GM12878 (cell line): Measurements from ENCODE around the gene NECAB2. TPM values are rescaled to one million over a fixed set of nuclear protein-coding genes. Genes with fewer than 3 reads are reported as not detected.

Source experiments
- ATAC-seq: fragments of 200-7000 bp; cut with Tn5 transposase; 3 replicates; pipeline ENCODE4 v1.9.1; 2020; ENCODE audit warnings: mild to moderate bottlenecking, moderate library complexity
- BruUV-seq: library from RNA; stranded (reverse); fragments of 400-500 nt; replicated peaks from 2 replicates; lab custom pipeline; 2021; lab: Mats Ljungman, UMichigan
- CTCF ChIA-PET: fragments of 300-600 bp; sonication (Branson Sonifier 250); formaldehyde crosslinking; extraction: SDS; loops from one replicate; lab custom pipeline; 2021; ENCODE audit warnings: inconsistent platforms; lab: Yijun Ruan, JAX
- POLR2A ChIA-PET: fragments of 350-600 bp; formaldehyde crosslinking; extraction: SDS; loops from one replicate; lab custom pipeline; 2021; ENCODE audit warnings: inconsistent platforms; lab: Charles Lee
- RAD21 ChIA-PET: fragments of 300-600 bp; sonication (Branson Sonifier 250); formaldehyde crosslinking; loops from one replicate; lab custom pipeline; 2023; ENCODE audit warnings: antibody characterized with exemption; ENCODE audit not compliant: unreplicated experiment; lab: Charles Lee
- SMC1A ChIA-PET: fragments of 300-600 bp; sonication (Branson Sonifier 250); formaldehyde crosslinking; loops from one replicate; lab custom pipeline; 2023; ENCODE audit not compliant: unreplicated experiment, uncharacterized antibody; lab: Charles Lee
- DNase-seq: peaks from one replicate; pipeline ENCODE4 v3.0.0-alpha.2; 2011; ENCODE audit warnings: low read depth, low spot score
- FAIRE-seq: peaks from 3 replicates; lab custom pipeline; 2011; peaks lifted over from hg19 to GRCh38; lab: Jason Lieb, UNC
- H2AFZ ChIP-seq: 2 replicates; pipeline ENCODE4 v1.6.0; 2011; ENCODE audit warnings: low read depth, low read length, control low read depth; ENCODE audit not compliant: control insufficient read depth
- H3K27ac ChIP-seq: 2 replicates; pipeline ENCODE4 v1.5.1; 2011; ENCODE audit warnings: control low read depth; ENCODE audit not compliant: control insufficient read depth, insufficient read depth
- H3K27me3 ChIP-seq, 2 experiments: replicated peaks in 1 of 2; 2 replicates each; pipeline versions ENCODE4 v1.6.0 to v1.6.1; 2011; ENCODE audit warnings: low read length in 1 of 2; ENCODE audit not compliant: control insufficient read depth in 2 of 2, insufficient read depth in 2 of 2
- H3K36me3 ChIP-seq, 2 experiments: 2 replicates each; pipeline ENCODE4 v1.5.1; 2011; ENCODE audit warnings: low read length in 1 of 2; ENCODE audit not compliant: control insufficient read depth in 2 of 2, insufficient read depth in 2 of 2
- H3K4me1 ChIP-seq: 2 replicates; pipeline ENCODE4 v1.6.1; 2011; ENCODE audit warnings: mild to moderate bottlenecking, low read length, moderate library complexity, mixed read lengths; ENCODE audit not compliant: control insufficient read depth, insufficient read depth
- H3K4me2 ChIP-seq: 2 replicates; pipeline ENCODE4 v1.6.0; 2011; ENCODE audit warnings: control low read depth; ENCODE audit not compliant: control insufficient read depth, insufficient read depth
- H3K4me3 ChIP-seq: fragments of 200-600 bp; sonication (generic); 2 replicates; pipeline ENCODE4 v1.5.1; 2016
- H3K79me2 ChIP-seq: 2 replicates; pipeline ENCODE4 v1.6.0; 2011; ENCODE audit warnings: low read length; ENCODE audit not compliant: control insufficient read depth, insufficient read depth
- H3K9ac ChIP-seq: 2 replicates; pipeline ENCODE4 v1.8.0; 2011; ENCODE audit warnings: low read length, control low read depth, mixed read lengths; ENCODE audit not compliant: control insufficient read depth, insufficient read depth
- H3K9me3 ChIP-seq: replicated peaks from 3 replicates; pipeline ENCODE4 v1.5.1; 2011; ENCODE audit warnings: mild to moderate bottlenecking, low read length; ENCODE audit not compliant: control insufficient read depth, insufficient read depth
- H4K20me1 ChIP-seq: 2 replicates; pipeline ENCODE4 v1.6.0; 2011; ENCODE audit not compliant: control insufficient read depth, insufficient read depth
- BCL11A ChIP-seq: IDR thresholded peaks from 2 replicates; pipeline ENCODE4 v1.6.1; 2011; ENCODE audit warnings: low read depth, low read length
- E2F4 ChIP-seq: IDR thresholded peaks from 2 replicates; pipeline ENCODE4 v1.6.1; 2012; ENCODE audit warnings: low read depth, low read length, improper control_type of control experiment
- EZH2 ChIP-seq: IDR thresholded peaks from 2 replicates; pipeline ENCODE4 v1.6.1; 2012; ENCODE audit warnings: low read depth, mild to moderate bottlenecking, control low read depth, inconsistent platforms, low read length, borderline replicate concordance; ENCODE audit not compliant: control insufficient read depth
- KAT2A ChIP-seq: conservative IDR thresholded peaks from 2 replicates; pipeline ENCODE4 v1.6.1; 2011; ENCODE audit warnings: low read depth, low read length; ENCODE audit not compliant: control insufficient read depth
- NFIC ChIP-seq: IDR thresholded peaks from 2 replicates; pipeline ENCODE4 v1.6.1; 2012; ENCODE audit warnings: low read depth, mild to moderate bottlenecking, inconsistent platforms, low read length, moderate library complexity
- SRF ChIP-seq, 2 experiments: IDR thresholded peaks; 2 replicates each; pipeline ENCODE4 v1.6.1; 2011; ENCODE audit warnings: low read depth in 2 of 2, low read length in 2 of 2, mild to moderate bottlenecking in 1 of 2, moderate library complexity in 1 of 2
- TARDBP ChIP-seq: IDR thresholded peaks from 2 replicates; pipeline ENCODE4 v1.6.1; 2016; ENCODE audit warnings: borderline replicate concordance
- WGBS: methylation state at CpG from one replicate; pipeline ENCODE4 v1.1.6; 2016; ENCODE audit warnings: low lambda C conversion rate; ENCODE audit not compliant: insufficient replicate concordance, insufficient coverage; ENCODE audit errors: missing lambda C conversion rate; 5-methylcytosine and 5-hydroxymethylcytosine counted together
- in situ Hi-C: fragments of 300-500 bp; cut with MboI; formaldehyde crosslinking; loops from 9 replicates; pipeline ENCODE4 v1.14.3; 2018; ENCODE audit warnings: mixed read lengths
- intact Hi-C: fragments of 100-400 bp; cut with micrococcal nuclease; formaldehyde crosslinking; loops from one replicate; pipeline ENCODE4 v1.14.2; 2022; ENCODE audit not compliant: unreplicated experiment
- polyA plus RNA-seq, 11 experiments: library from polyadenylated mRNA; depleted of rRNA in 4 of 11; unstranded in 6 of 11; stranded (reverse) in 5 of 11; fragments of >200 nt; fragmentation: Nextera tagmentation in 4 of 11; fragmentation: Illumina TruSeq in 1 of 11; extraction: Ambion mirVana in 4 of 11; extraction: Trizol in 1 of 11; gene quantifications; 1 replicate in 1 of 11; 2 replicates in 10 of 11; pipeline versions ENCODE4 v1.2.1 to v1.2.3, GENCODE V29; 2011 to 2016; ENCODE audit warnings: inconsistent platforms in 2 of 11, missing spikeins in 2 of 11, low read depth in 1 of 11
- total RNA-seq, 4 experiments: library from RNA; depleted of rRNA in 3 of 4; stranded (reverse); fragments of >200 nt in 3 of 4; fragmentation: Illumina TruSeq in 1 of 4; extraction: Trizol in 1 of 4; gene quantifications; 2 replicates each; pipeline versions ENCODE4 v1.2.1 to v1.2.3, GENCODE V29; 2013 to 2021
- TF ChIP-seq, protein P1 (sequence below), 3 experiments: IDR thresholded peaks in 2 of 3; conservative IDR thresholded peaks in 1 of 3; 2 replicates each; pipeline ENCODE4 v1.5.1; 2011; ENCODE audit warnings: low read depth in 3 of 3, low read length in 3 of 3, mild to moderate bottlenecking in 3 of 3, control low read depth in 2 of 3, moderate library complexity in 2 of 3, inconsistent platforms in 1 of 3, mixed read lengths in 1 of 3; ENCODE audit not compliant: control insufficient read depth in 2 of 3, insufficient read depth in 1 of 3; ENCODE audit errors: extremely low read depth in 1 of 3

NECAB2 gene
- total and polyA plus RNA-seq, 10 of the 15 experiments (the other 5 are each of a cell fraction or from before 2014, with no cell fraction given), result not detected

GRCh38 chr16:83942074-83942473, 26.0 kb upstream of the NECAB2 start:
- Histone ChIP-seq H3K79me2 (no peaks in the 10 kb centered on the region), H3K27me3 (no peaks in the 10 kb centered on the region; a peak in 1 of 4 replicates), H2AFZ (no peak overlapping the region), H3K4me1 (no peaks in the 10 kb centered on the region), H3K36me3 (no peaks in the 10 kb centered on the region), H4K20me1 (no peaks in the 10 kb centered on the region), H3K4me2 (no peak overlapping the region), H3K9ac (no peak overlapping the region), H3K4me3 (no peak overlapping the region), H3K27ac (no peak overlapping the region), H3K9me3 (no peaks in the 10 kb centered on the region)
- no peak for ATAC-seq
- CTCF ChIA-PET, result no interaction called here
- POLR2A ChIA-PET, result no interaction called here
- DNase-seq, result no peak
- in situ Hi-C loops, result no loop called here
- intact Hi-C loops, result no loop called here
- RAD21 ChIA-PET, result no interaction called here
- SMC1A ChIA-PET, result no interaction called here
- TF ChIP-seq KAT2A (no peak), NFIC (no peak), E2F4 (no peak), TARDBP (no peak), EZH2 (no peak), SRF (IDR thresholded peaks at IDR 0.05; ENCODE audit: low read depth in 2 of 2, low read length in 2 of 2) (no peak), BCL11A (no peak)
- TF ChIP-seq, protein P1, sequence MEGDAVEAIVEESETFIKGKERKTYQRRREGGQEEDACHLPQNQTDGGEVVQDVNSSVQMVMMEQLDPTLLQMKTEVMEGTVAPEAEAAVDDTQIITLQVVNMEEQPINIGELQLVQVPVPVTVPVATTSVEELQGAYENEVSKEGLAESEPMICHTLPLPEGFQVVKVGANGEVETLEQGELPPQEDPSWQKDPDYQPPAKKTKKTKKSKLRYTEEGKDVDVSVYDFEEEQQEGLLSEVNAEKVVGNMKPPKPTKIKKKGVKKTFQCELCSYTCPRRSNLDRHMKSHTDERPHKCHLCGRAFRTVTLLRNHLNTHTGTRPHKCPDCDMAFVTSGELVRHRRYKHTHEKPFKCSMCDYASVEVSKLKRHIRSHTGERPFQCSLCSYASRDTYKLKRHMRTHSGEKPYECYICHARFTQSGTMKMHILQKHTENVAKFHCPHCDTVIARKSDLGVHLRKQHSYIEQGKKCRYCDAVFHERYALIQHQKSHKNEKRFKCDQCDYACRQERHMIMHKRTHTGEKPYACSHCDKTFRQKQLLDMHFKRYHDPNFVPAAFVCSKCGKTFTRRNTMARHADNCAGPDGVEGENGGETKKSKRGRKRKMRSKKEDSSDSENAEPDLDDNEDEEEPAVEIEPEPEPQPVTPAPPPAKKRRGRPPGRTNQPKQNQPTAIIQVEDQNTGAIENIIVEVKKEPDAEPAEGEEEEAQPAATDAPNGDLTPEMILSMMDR (IDR thresholded peaks at IDR 0.05 in 2 of 3, conservative IDR thresholded peaks at IDR 0.05 in 1 of 3; ENCODE audit: control insufficient read depth in 2 of 3, extremely low read depth in 1 of 3, insufficient read depth in 1 of 3, low read depth in 3 of 3, low read length in 3 of 3), result no peak
- WGBS, result 65% methylated on average over 14 of the region's 14 CpGs
- no peak for FAIRE-seq
- no TSS peak for BruUV-seq
